Tibial artery (tissue), 4 donors: ENCODE data around the gene CHRNB2.
"Not testable (repeated sequence)": the region's sequence is repeated elsewhere in the genome, so short reads cannot be mapped to it uniquely, and the experiment has no call there.

ENCODE experiments used
- DNase-seq, 2 donors: peaks; one replicate each; pipeline ENCODE4 v3.0.0-alpha.2; 2019
- H3K27ac ChIP-seq, 2 donors: fragments of 200-600 bp; sonication (generic) in 1 of 2; 1 replicate in 1 of 2; 2 replicates in 1 of 2; pipeline ENCODE4 v1.5.1; 2018 to 2019; ENCODE audit warnings: mild to moderate bottlenecking in 1 of 2
- H3K27me3 ChIP-seq, 2 donors: fragments of 200-600 bp; sonication (generic) in 1 of 2; one replicate each; pipeline versions ENCODE4 v1.5.1 to v1.6.0; 2016 to 2019
- H3K36me3 ChIP-seq, 3 donors: fragments of 200-600 bp; sonication (generic) in 2 of 3; one replicate each; pipeline ENCODE4 v1.5.1; 2016 to 2019; ENCODE audit warnings: mild to moderate bottlenecking in 2 of 3
- H3K4me1 ChIP-seq, 4 donors: fragments of 200-600 bp; sonication (generic) in 2 of 4; 1 replicate in 3 of 4; 2 replicates in 1 of 4; pipeline ENCODE4 v1.5.1; 2016 to 2019
- H3K4me3 ChIP-seq, 2 donors: fragments of 200-600 bp; sonication (generic) in 1 of 2; 1 replicate in 1 of 2; 2 replicates in 1 of 2; pipeline ENCODE4 v1.5.1; 2018 to 2019; ENCODE audit warnings: mild to moderate bottlenecking in 2 of 2
- H3K9me3 ChIP-seq, 3 donors: fragments of 200-600 bp; sonication (generic) in 1 of 3; one replicate each; pipeline ENCODE4 v1.5.1; 2016 to 2019
- CTCF ChIP-seq, 2 experiments: fragments of 200-600 bp in 1 of 2; fragments of 450-650 bp in 1 of 2; IDR thresholded peaks; one replicate each; pipeline ENCODE4 v1.5.1; 2017 to 2019; ENCODE audit warnings: antibody characterized with exemption in 2 of 2, mild to moderate bottlenecking in 1 of 2, moderate library complexity in 1 of 2
- intact Hi-C: fragments of 100-400 bp; cut with DNase I; formaldehyde crosslinking; loops from one replicate; pipeline ENCODE4 v1.15.0; 2023; ENCODE audit warnings: low total_unique reads

CHRNB2 gene

DNA sequence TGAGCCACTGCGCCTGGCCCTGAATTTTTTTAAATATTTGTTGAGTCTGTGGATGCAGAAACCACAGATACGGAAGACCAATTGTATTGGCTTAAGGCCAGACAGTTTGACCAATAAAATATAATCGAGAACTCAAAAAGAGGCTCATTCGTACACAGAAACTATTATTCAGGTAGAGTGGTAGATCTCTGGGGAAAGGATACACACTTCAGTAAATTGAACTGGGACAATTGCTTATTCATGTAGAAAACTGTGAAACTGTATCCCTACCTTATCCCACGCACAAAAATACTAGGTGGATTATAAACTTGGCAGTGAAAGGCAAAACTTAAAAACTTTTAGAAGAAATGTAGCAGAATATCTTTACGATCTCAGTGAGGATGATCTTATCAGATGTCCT, 40.4 kb upstream of the CHRNB2 start:
- Histone ChIP-seq H3K4me1 (no peaks in the 10 kb centered on the region), H3K4me3 (no peak overlapping the region), H3K9me3 (no peaks in the 10 kb centered on the region), H3K27ac (no peak overlapping the region), H3K36me3 (no peaks in the 10 kb centered on the region), H3K27me3 (peaks cover 0 to 5% of the 10 kb centered on the region in 2 donors)
- no peak for DNase-seq
- no peak for TF ChIP-seq CTCF (IDR thresholded peaks at IDR 0.05)
- intact Hi-C loops: no loop called here

GRCh38 chr1:154529308-154529707, 38.3 kb upstream of the CHRNB2 start:
- DNase-seq: no peak
- no peaks in the 10 kb centered on the region for H3K9me3 ChIP-seq
- H3K27ac ChIP-seq: no peak overlapping the region
- H3K4me3 ChIP-seq: no peak overlapping the region
- no peaks in the 10 kb centered on the region for H3K4me1 ChIP-seq
- H3K36me3 ChIP-seq: no peaks in the 10 kb centered on the region
- intact Hi-C loops: no loop called here
- TF ChIP-seq CTCF (IDR thresholded peaks at IDR 0.05): no peak
- no peaks in the 10 kb centered on the region for H3K27me3 ChIP-seq

- H3K27me3 ChIP-seq, intact Hi-C loops, H3K27ac ChIP-seq, H3K9me3 ChIP-seq, H3K4me1 ChIP-seq, H3K4me3 ChIP-seq, H3K36me3 ChIP-seq, DNase-seq: not testable (repeated sequence)
Observed at GRCh38 chr1:154531950-154532349, 35.6 kb upstream of the CHRNB2 start.

GRCh38 chr1:154533952-154534844, 33.4 kb upstream of the CHRNB2 start:
- H3K27ac ChIP-seq: no peak overlapping the region
- intact Hi-C loops: no loop called here
- peak; percentile 15 to 16 for TF ChIP-seq CTCF (IDR thresholded peaks at IDR 0.05)
- H3K9me3 ChIP-seq: no peaks in the 10 kb centered on the region
- peaks cover 0 to 11% of the 10 kb centered on the region in 2 donors for H3K27me3 ChIP-seq
- H3K36me3 ChIP-seq: no peaks in the 10 kb centered on the region
- no peaks in the 10 kb centered on the region for H3K4me1 ChIP-seq
- H3K4me3 ChIP-seq: no peak overlapping the region
- no peak for DNase-seq

- intact Hi-C loops: no loop called here
- no peaks in the 10 kb centered on the region for H3K36me3 ChIP-seq
- no peak for DNase-seq
- H3K4me1 ChIP-seq: no peaks in the 10 kb centered on the region
- H3K9me3 ChIP-seq: no peaks in the 10 kb centered on the region
- no peak overlapping the region for H3K4me3 ChIP-seq
- no peak for TF ChIP-seq CTCF (IDR thresholded peaks at IDR 0.05)
- H3K27ac ChIP-seq: no peak overlapping the region
- H3K27me3 ChIP-seq: peaks cover 0 to 21% of the 10 kb centered on the region in 2 donors
Observed at GRCh38 chr1:154536570-154536969, 31.0 kb upstream of the CHRNB2 start.
